NT2/D1 (cell line): ENCODE data around the gene CSNK1G3.

Experiments
- SUZ12 ChIP-seq: IDR thresholded peaks from 2 replicates; pipeline ENCODE4 v1.6.1; 2011; ENCODE audit not compliant: insufficient read length, insufficient read depth; ENCODE audit errors: extremely low read depth
- YY1 ChIP-seq: IDR thresholded peaks from 2 replicates; pipeline ENCODE4 v1.6.1; 2011; ENCODE audit not compliant: insufficient read length, insufficient read depth
- ZNF274 ChIP-seq: IDR thresholded peaks from 2 replicates; pipeline ENCODE4 v1.6.1; 2011; ENCODE audit warnings: mild to moderate bottlenecking, low read depth, low read length

DNA sequence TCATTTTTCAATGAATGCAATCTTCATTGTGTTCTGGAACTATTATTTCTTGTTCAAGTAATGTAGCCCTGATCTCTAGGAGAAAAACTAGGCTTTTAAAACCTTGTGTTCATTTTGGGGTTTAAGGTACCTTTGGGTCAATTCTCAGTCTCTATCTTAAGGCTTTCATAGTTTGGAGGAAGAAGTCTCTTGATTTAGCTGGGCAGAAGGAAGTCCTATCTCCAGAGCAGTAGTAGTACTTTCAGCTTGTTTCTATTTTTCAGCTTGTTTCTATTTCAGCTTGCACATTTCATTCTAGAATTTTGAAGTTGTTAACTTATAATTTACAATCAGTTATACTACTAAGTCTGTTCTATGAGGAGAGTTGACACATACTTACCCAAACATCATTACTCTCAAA lies 15.2 kb downstream of the CSNK1G3 start:
- TF ChIP-seq YY1, result no peak
- no peak for TF ChIP-seq SUZ12
- TF ChIP-seq ZNF274, result no peak
